Measurements from ENCODE around the gene CMSS1.
"Not testable (repeated sequence)": the region's sequence is repeated elsewhere in the genome, so short reads cannot be mapped to it uniquely, and the experiment has no call there.

Gene CMSS1

GRCh38 chr3:100093831-100094230, 276.2 kb downstream of the CMSS1 start:
- Histone ChIP-seq H3K27ac (ENCODE audit: low read depth in 2 of 2, low read length in 2 of 2) (no peak overlapping the region), H3K4me1 (ENCODE audit: control insufficient read depth in 2 of 2, insufficient read depth in 2 of 2, low read length in 2 of 2) (peaks cover 4 to 7% of the 10 kb centered on the region in 2 donors)

GRCh38 chr3:100096286-100096685, 278.6 kb downstream of the CMSS1 start:
- not testable (repeated sequence) for H3K4me3 ChIP-seq (ENCODE audit: low read length in 2 of 2); H3K36me3 ChIP-seq (ENCODE audit: control insufficient read depth in 2 of 2, insufficient read depth in 2 of 2, low read length in 2 of 2); H3K27me3 ChIP-seq (ENCODE audit: control insufficient read depth in 2 of 2, insufficient read depth in 2 of 2, low read length in 2 of 2); H3K9me3 ChIP-seq (ENCODE audit: control insufficient read depth in 2 of 2, low read length in 2 of 2); H3K27ac ChIP-seq (ENCODE audit: low read depth in 2 of 2, low read length in 2 of 2); H3K4me1 ChIP-seq (ENCODE audit: control insufficient read depth in 2 of 2, insufficient read depth in 2 of 2, low read length in 2 of 2); H3K9ac ChIP-seq (ENCODE audit: low read depth in 1 of 2, low read length in 2 of 2)

More at GRCh38 chr3:100093831-100094230, 276.2 kb downstream of the CMSS1 start:
- H3K4me3 ChIP-seq (ENCODE audit: low read length in 2 of 2): no peak overlapping the region
- H3K9me3 ChIP-seq (ENCODE audit: control insufficient read depth in 2 of 2, low read length in 2 of 2): no peaks in the 10 kb centered on the region
- H3K27me3 ChIP-seq (ENCODE audit: control insufficient read depth in 2 of 2, insufficient read depth in 2 of 2, low read length in 2 of 2): no peaks in the 10 kb centered on the region
- H3K9ac ChIP-seq (ENCODE audit: low read depth in 1 of 2, low read length in 2 of 2): no peak overlapping the region
- H3K36me3 ChIP-seq (ENCODE audit: control insufficient read depth in 2 of 2, insufficient read depth in 2 of 2, low read length in 2 of 2): no peaks in the 10 kb centered on the region

- no peak overlapping the region for H3K27ac ChIP-seq (ENCODE audit: low read depth in 2 of 2, low read length in 2 of 2)
- no peaks in the 10 kb centered on the region for H3K36me3 ChIP-seq (ENCODE audit: control insufficient read depth in 2 of 2, insufficient read depth in 2 of 2, low read length in 2 of 2)
- no peak overlapping the region for H3K4me3 ChIP-seq (ENCODE audit: low read length in 2 of 2)
- H3K27me3 ChIP-seq (ENCODE audit: control insufficient read depth in 2 of 2, insufficient read depth in 2 of 2, low read length in 2 of 2): no peaks in the 10 kb centered on the region
- H3K9ac ChIP-seq (ENCODE audit: low read depth in 1 of 2, low read length in 2 of 2): no peak overlapping the region
- H3K9me3 ChIP-seq (ENCODE audit: control insufficient read depth in 2 of 2, low read length in 2 of 2): no peaks in the 10 kb centered on the region
- peaks cover 0 to 7% of the 10 kb centered on the region in 2 donors for H3K4me1 ChIP-seq (ENCODE audit: control insufficient read depth in 2 of 2, insufficient read depth in 2 of 2, low read length in 2 of 2)
Observed at GRCh38 chr3:100096866-100097265, 279.2 kb downstream of the CMSS1 start.

- Histone ChIP-seq H3K36me3 (ENCODE audit: control insufficient read depth in 2 of 2, insufficient read depth in 2 of 2, low read length in 2 of 2) (no peaks in the 10 kb centered on the region), H3K27ac (ENCODE audit: low read depth in 2 of 2, low read length in 2 of 2) (no peak overlapping the region), H3K4me3 (ENCODE audit: low read length in 2 of 2) (no peak overlapping the region), H3K4me1 (ENCODE audit: control insufficient read depth in 2 of 2, insufficient read depth in 2 of 2, low read length in 2 of 2) (peaks cover 0 to 7% of the 10 kb centered on the region in 2 donors), H3K9me3 (ENCODE audit: control insufficient read depth in 2 of 2, low read length in 2 of 2) (no peaks in the 10 kb centered on the region), H3K9ac (ENCODE audit: low read depth in 1 of 2, low read length in 2 of 2) (no peak overlapping the region), H3K27me3 (ENCODE audit: control insufficient read depth in 2 of 2, insufficient read depth in 2 of 2, low read length in 2 of 2) (no peaks in the 10 kb centered on the region)
Observed at GRCh38 chr3:100097919-100098783, 280.5 kb downstream of the CMSS1 start.

- Histone ChIP-seq H3K27me3 (ENCODE audit: control insufficient read depth in 2 of 2, insufficient read depth in 2 of 2, low read length in 2 of 2) (no peaks in the 10 kb centered on the region), H3K27ac (ENCODE audit: low read depth in 2 of 2, low read length in 2 of 2) (no peak overlapping the region), H3K4me3 (ENCODE audit: low read length in 2 of 2) (no peak overlapping the region), H3K36me3 (ENCODE audit: control insufficient read depth in 2 of 2, insufficient read depth in 2 of 2, low read length in 2 of 2) (no peaks in the 10 kb centered on the region), H3K9ac (ENCODE audit: low read depth in 1 of 2, low read length in 2 of 2) (no peak overlapping the region), H3K4me1 (ENCODE audit: control insufficient read depth in 2 of 2, insufficient read depth in 2 of 2, low read length in 2 of 2) (peaks cover 0 to 7% of the 10 kb centered on the region in 2 donors), H3K9me3 (ENCODE audit: control insufficient read depth in 2 of 2, low read length in 2 of 2) (no peaks in the 10 kb centered on the region)
Observed at GRCh38 chr3:100098784-100099070, 281.1 kb downstream of the CMSS1 start.

GRCh38 chr3:100099621-100100020, 282.0 kb downstream of the CMSS1 start:
- H3K27me3 ChIP-seq (ENCODE audit: control insufficient read depth in 2 of 2, insufficient read depth in 2 of 2, low read length in 2 of 2): no peaks in the 10 kb centered on the region
- H3K36me3 ChIP-seq (ENCODE audit: control insufficient read depth in 2 of 2, insufficient read depth in 2 of 2, low read length in 2 of 2): no peaks in the 10 kb centered on the region
- H3K4me1 ChIP-seq (ENCODE audit: control insufficient read depth in 2 of 2, insufficient read depth in 2 of 2, low read length in 2 of 2): peaks cover 0 to 7% of the 10 kb centered on the region in 2 donors
- H3K9me3 ChIP-seq (ENCODE audit: control insufficient read depth in 2 of 2, low read length in 2 of 2): no peaks in the 10 kb centered on the region
- no peak overlapping the region for H3K9ac ChIP-seq (ENCODE audit: low read depth in 1 of 2, low read length in 2 of 2)
- H3K4me3 ChIP-seq (ENCODE audit: low read length in 2 of 2): no peak overlapping the region
- H3K27ac ChIP-seq (ENCODE audit: low read depth in 2 of 2, low read length in 2 of 2): no peak overlapping the region

- no peaks in the 10 kb centered on the region for H3K27me3 ChIP-seq (ENCODE audit: control insufficient read depth in 2 of 2, insufficient read depth in 2 of 2, low read length in 2 of 2)
Observed at GRCh38 chr3:100100425-100100824, 282.8 kb downstream of the CMSS1 start.

GRCh38 chr3:100102757-100103156, 285.1 kb downstream of the CMSS1 start:
- Histone ChIP-seq H3K9me3 (ENCODE audit: control insufficient read depth in 2 of 2, low read length in 2 of 2) (no peaks in the 10 kb centered on the region), H3K27ac (ENCODE audit: low read depth in 2 of 2, low read length in 2 of 2) (no peak overlapping the region), H3K9ac (ENCODE audit: low read depth in 1 of 2, low read length in 2 of 2) (no peak overlapping the region), H3K4me1 (ENCODE audit: control insufficient read depth in 2 of 2, insufficient read depth in 2 of 2, low read length in 2 of 2) (peaks cover 5 to 7% of the 10 kb centered on the region in 2 donors), H3K4me3 (ENCODE audit: low read length in 2 of 2) (no peak overlapping the region), H3K36me3 (ENCODE audit: control insufficient read depth in 2 of 2, insufficient read depth in 2 of 2, low read length in 2 of 2) (no peaks in the 10 kb centered on the region), H3K27me3 (ENCODE audit: control insufficient read depth in 2 of 2, insufficient read depth in 2 of 2, low read length in 2 of 2) (no peaks in the 10 kb centered on the region)

More at GRCh38 chr3:100100425-100100824, 282.8 kb downstream of the CMSS1 start:
- no peak overlapping the region for H3K9ac ChIP-seq (ENCODE audit: low read depth in 1 of 2, low read length in 2 of 2)
- H3K36me3 ChIP-seq (ENCODE audit: control insufficient read depth in 2 of 2, insufficient read depth in 2 of 2, low read length in 2 of 2): no peaks in the 10 kb centered on the region
- H3K27ac ChIP-seq (ENCODE audit: low read depth in 2 of 2, low read length in 2 of 2): no peak overlapping the region
- no peak overlapping the region for H3K4me3 ChIP-seq (ENCODE audit: low read length in 2 of 2)
- H3K4me1 ChIP-seq (ENCODE audit: control insufficient read depth in 2 of 2, insufficient read depth in 2 of 2, low read length in 2 of 2): peaks cover 0 to 7% of the 10 kb centered on the region in 2 donors
- H3K9me3 ChIP-seq (ENCODE audit: control insufficient read depth in 2 of 2, low read length in 2 of 2): no peaks in the 10 kb centered on the region

GRCh38 chr3:100103558-100104441, 286.1 kb downstream of the CMSS1 start:
- Histone ChIP-seq H3K9ac (ENCODE audit: low read depth in 1 of 2, low read length in 2 of 2) (no peak overlapping the region), H3K4me3 (ENCODE audit: low read length in 2 of 2) (no peak overlapping the region), H3K27me3 (ENCODE audit: control insufficient read depth in 2 of 2, insufficient read depth in 2 of 2, low read length in 2 of 2) (no peaks in the 10 kb centered on the region), H3K9me3 (ENCODE audit: control insufficient read depth in 2 of 2, low read length in 2 of 2) (no peaks in the 10 kb centered on the region), H3K4me1 (ENCODE audit: control insufficient read depth in 2 of 2, insufficient read depth in 2 of 2, low read length in 2 of 2) (peaks cover 0 to 5% of the 10 kb centered on the region in 2 donors), H3K27ac (ENCODE audit: low read depth in 2 of 2, low read length in 2 of 2) (peak overlapping the region in 1 of 2 donors; percentile 16), H3K36me3 (ENCODE audit: control insufficient read depth in 2 of 2, insufficient read depth in 2 of 2, low read length in 2 of 2) (no peaks in the 10 kb centered on the region)

- H3K27me3 ChIP-seq (ENCODE audit: control insufficient read depth in 2 of 2, insufficient read depth in 2 of 2, low read length in 2 of 2): no peaks in the 10 kb centered on the region
- no peak overlapping the region for H3K4me3 ChIP-seq (ENCODE audit: low read length in 2 of 2)
- H3K36me3 ChIP-seq (ENCODE audit: control insufficient read depth in 2 of 2, insufficient read depth in 2 of 2, low read length in 2 of 2): no peaks in the 10 kb centered on the region
- no peaks in the 10 kb centered on the region for H3K9me3 ChIP-seq (ENCODE audit: control insufficient read depth in 2 of 2, low read length in 2 of 2)
- H3K9ac ChIP-seq (ENCODE audit: low read depth in 1 of 2, low read length in 2 of 2): no peak overlapping the region
- peak overlapping the region in 1 of 2 donors; percentile 16 for H3K27ac ChIP-seq (ENCODE audit: low read depth in 2 of 2, low read length in 2 of 2)
- peaks cover 0 to 5% of the 10 kb centered on the region in 2 donors for H3K4me1 ChIP-seq (ENCODE audit: control insufficient read depth in 2 of 2, insufficient read depth in 2 of 2, low read length in 2 of 2)
Observed at GRCh38 chr3:100104442-100104798, 286.8 kb downstream of the CMSS1 start.
